HG03175 (cell line): Measurements from ENCODE around the gene DUSP22.

Source experiments
- ATAC-seq: cut with Tn5 transposase; IDR thresholded peaks from one replicate; pipeline ENCODE4 v1.9.1; 2021; ENCODE audit warnings: mild to moderate bottlenecking, moderate library complexity; ENCODE audit not compliant: unreplicated experiment

The DUSP22 gene

DNA sequence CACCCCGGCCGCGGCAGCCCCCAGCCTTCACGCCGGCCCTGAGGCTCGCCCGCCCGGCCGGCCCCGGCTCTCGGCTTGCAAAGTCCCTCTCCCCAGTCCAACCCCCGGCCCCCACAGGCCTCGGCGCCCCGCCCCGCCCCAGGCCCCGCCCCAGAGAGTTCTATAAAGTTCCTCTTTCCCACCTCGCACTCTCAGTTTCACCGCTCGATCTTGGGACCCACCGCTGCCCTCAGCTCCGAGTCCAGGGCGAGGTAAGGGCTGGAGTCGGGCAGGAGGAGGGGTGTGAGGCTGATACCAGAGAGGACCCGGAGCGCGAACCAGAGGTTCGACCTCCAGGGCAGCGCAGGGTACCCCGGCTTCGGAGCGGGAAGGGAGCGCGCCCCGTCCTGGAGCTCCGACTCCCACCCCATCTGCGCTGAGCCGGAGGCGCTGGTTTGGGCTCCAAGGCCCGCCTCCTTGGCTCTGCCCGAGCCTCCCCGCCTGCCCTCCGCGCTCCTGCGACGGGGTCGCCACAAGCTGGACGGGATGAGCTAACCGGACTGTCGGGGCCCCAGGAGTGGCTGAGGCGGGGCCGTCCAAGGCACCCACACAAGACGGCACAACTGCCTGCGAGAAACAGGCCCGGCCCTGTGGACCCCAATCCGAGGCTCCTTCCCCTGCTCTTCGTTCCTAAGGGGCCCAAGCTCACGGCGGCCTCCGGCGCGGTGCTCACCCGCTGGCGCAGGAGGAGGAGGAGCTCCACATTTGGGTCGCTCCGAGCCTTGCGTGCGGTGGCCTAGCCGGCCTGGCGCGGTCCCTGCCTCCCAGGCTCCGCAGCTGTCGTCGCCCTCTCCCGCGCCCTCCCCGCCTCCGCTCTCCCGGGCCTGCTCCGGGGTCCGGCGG, 99.5 kb downstream of the DUSP22 start, which contains the start of gene IRF4:
TSS of gene IRF4 (plus strand) at position 194 of the 882 bp plus-strand sequence. CDS start 1,401 bp downstream, outside the sequence.
- ATAC-seq: peak; percentile 50

DNA sequence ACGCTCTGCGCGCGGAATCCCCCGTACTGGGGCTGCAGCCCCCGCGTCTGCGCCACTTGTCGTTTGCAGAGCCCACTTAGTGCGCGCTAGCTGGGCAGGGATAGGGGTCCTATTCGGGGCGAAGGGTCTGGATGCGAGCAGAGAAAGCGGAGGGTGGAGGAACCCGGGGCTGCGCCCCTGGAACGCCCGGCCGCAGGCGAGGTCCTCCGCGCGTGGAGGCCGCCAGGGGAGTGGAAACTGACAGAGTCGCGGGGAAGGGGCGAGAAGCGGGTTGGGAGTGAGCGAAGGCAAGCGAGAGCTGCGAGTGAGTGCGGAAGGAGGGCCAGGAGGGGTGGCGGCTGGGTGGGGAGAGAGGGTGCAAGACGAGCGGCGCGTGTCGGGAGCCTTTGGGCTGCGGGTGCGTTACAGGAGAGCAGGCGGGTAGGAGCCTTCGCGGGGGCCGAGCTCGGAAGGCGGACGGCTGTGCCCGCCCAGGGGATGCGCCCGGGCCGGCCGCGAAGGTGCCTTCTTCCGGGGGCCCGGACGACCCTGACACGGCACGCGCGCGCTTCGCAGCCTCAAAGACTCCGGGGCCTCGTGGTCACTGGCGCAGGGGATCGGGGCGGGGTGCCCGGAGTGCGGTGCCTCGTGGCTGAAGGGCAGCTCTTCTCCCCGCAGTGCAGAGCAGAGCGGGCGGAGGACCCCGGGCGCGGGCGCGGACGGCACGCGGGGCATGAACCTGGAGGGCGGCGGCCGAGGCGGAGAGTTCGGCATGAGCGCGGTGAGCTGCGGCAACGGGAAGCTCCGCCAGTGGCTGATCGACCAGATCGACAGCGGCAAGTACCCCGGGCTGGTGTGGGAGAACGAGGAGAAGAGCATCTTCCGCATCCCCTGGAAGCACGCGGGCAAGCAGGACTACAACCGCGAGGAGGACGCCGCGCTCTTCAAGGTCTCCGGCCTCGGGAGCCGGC, 100.4 kb downstream of the DUSP22 start:
- ATAC-seq: no peak

- ATAC-seq: no peak
Measured at GRCh38 chr6:393391-394221, 101.3 kb downstream of the DUSP22 start.

- ATAC-seq: no peak
Measured at GRCh38 chr6:394641-395289, 102.5 kb downstream of the DUSP22 start.

DNA sequence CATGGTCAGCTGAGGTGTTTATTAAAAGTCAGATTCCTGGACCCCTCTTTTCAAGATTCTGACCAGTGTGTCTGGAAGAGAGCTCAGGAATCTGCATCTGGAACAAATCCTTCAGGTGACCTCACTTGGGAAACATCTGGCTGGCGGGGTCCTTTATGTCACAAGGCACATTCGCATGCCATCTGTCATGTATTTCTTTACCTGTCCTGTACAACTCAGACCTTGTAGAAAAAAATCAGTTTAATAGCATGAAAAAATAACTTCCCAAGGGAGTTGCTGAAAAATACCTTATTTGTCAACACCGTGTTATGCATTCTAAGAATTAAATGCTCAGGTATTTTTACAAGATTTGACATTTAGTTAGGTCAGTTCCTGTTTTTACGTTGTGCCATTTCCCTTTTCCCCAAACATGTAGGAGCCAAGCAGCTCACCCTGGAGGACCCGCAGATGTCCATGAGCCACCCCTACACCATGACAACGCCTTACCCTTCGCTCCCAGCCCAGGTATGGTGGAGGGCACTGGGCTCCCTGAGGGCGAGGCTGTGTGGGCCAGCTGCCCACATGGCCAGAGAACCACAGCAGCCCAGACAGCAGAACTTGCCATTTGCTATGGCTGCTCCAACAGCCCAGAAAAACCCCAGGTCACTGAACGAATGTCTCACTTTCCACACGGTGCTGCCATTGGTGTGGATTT, 103.3 kb downstream of the DUSP22 start:
- no peak for ATAC-seq

DNA sequence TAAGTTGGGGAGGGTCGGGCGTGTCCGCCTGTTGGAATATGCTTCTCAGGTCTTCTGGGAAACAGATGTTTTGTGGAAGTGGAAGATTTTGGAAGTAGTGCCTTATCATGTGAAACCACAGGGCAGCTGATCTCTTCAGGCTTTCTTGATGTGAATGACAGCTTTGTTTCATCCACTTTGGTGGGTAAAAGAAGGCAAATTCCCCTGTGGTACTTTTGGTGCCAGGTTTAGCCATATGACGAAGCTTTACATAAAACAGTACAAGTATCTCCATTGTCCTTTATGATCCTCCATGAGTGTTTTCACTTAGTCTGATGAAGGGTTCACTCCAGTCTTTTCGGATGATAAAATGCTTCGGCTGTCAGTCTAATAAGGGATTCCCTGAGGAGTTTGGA, 103.8 kb downstream of the DUSP22 start:
- no peak for ATAC-seq

- ATAC-seq: no peak
Measured at GRCh38 chr6:397056-397455, 104.8 kb downstream of the DUSP22 start.

DNA sequence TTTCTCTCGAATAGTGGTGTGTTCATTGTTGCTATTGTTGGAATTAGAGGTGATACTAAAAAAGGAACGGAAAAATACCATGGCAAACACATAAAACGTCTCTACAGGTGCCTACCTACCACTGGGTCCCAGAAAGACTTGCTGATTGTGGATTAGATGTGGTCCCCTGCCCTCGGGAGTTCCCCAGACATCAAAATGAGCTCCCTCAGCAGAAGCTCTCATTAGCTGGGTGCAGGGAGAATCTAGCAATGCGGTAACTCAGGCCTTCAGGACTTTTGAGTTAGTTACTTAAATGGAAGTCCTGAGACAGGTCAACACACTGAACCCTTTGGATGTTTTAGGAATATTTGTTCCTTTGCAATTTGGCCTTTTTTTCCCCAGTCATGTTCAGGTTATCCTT, 105.3 kb downstream of the DUSP22 start:
- ATAC-seq: no peak

- ATAC-seq: no peak
Measured at GRCh38 chr6:398065-398464, 105.8 kb downstream of the DUSP22 start.

GRCh38 chr6:398558-399078, 106.3 kb downstream of the DUSP22 start:
- no peak for ATAC-seq

DNA sequence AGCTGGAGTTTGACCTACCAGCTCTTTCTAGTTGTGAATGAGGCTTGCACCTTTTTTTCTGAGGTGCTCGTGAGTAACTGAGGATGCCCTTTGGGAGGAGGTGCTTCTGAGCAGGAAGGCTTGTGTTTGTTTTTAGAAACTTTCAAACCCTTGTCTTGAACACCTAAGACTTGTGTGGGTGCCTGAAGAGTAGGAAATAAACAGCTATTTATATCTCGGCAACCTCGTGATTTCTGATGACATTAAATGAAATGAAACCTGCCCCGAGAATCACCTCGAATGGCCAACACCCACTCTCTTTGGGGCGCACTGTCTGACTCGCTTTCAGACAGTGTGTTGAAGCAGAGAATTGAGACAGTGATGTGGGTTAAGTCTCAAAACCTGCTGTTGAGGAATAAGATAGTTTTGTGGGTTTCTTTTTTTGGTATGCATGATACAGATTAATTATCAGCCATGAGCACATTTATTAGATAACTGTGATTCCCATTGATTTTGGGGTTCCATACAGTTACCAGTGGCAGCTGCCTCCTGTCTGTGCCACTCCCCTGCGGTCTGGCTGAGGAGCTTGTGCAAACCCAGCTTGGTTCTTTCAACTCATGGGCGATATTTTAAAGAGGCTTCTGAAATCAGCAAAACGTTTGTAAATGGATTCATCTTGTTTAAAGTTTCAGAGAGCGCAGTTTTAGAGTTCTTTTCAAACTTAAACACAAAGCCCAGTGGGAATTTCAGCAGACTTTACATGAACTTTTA, 107.7 kb downstream of the DUSP22 start:
- ATAC-seq: peak; percentile 44

DNA sequence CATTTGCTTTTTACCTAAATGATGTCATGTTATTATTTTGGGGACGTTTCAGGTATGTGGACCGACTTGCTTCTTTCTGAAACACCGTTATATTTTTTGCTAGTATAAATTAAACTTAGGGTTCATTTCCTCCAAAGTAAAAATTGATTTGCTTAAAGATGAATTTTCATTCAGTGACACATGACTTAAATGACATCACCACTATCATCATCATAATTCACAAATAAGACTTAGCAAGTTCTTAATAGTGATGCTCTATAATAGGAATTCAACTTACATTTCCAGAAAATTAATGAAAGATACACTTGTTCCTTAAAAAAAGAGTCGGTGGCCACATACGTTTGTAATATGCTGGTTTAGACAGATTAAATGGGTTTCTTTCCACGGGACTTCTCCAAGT, 108.5 kb downstream of the DUSP22 start:
- no peak for ATAC-seq
